HCT116 (cell line): Measurements from ENCODE around the gene KAZN. TPM values are rescaled to one million over a fixed set of nuclear protein-coding genes. Genes with fewer than 3 reads are reported as not detected.
A peak's percentile ranks its signal among the peaks of the same experiment; 100 is the strongest.

Source experiments
- ATAC-seq: fragments of 200-7000 bp; cut with Tn5 transposase; 2 replicates; pipeline ENCODE4 v1.9.1; 2020; ENCODE audit warnings: mild to moderate bottlenecking, moderate library complexity
- BruUV-seq: library from RNA; stranded (reverse); fragments of 400-500 nt; replicated peaks from 2 replicates; lab custom pipeline; 2021; lab: Mats Ljungman, UMichigan
- CTCF ChIA-PET: fragments of 300-600 bp; sonication (Branson Sonifier 250); formaldehyde crosslinking; loops from one replicate; lab custom pipeline; 2021; ENCODE audit warnings: antibody characterized with exemption; lab: Charles Lee
- POLR2A ChIA-PET: fragments of 300-600, 350-600 bp; sonication (Branson Sonifier 250); formaldehyde crosslinking; loops from one replicate; lab custom pipeline; 2021; ENCODE audit warnings: antibody characterized with exemption; lab: Charles Lee
- RAD21 ChIA-PET, 2 experiments: fragments of 300-600 bp; sonication (Branson Sonifier 250); formaldehyde crosslinking; loops; one replicate each; lab custom pipeline; 2023; ENCODE audit warnings: low total read pairs in 2 of 2; ENCODE audit not compliant: uncharacterized antibody in 2 of 2, unreplicated experiment in 2 of 2, low non-redundant PET in 1 of 2; lab: Charles Lee
- DNase-seq: peaks from one replicate; pipeline ENCODE4 v3.0.0-alpha.2; 2010; ENCODE audit warnings: low read depth, low spot score
- H2AFZ ChIP-seq: fragments of 200-600 bp; shearing (Covaris generic), sonication (generic); 2 replicates; pipeline ENCODE4 v1.6.1; 2017; ENCODE audit warnings: low read depth, mixed run types, mixed read lengths, antibody characterized with exemption, low read length; ENCODE audit not compliant: poor library complexity, severe bottlenecking
- H3K27ac ChIP-seq: 2 replicates; pipeline ENCODE4 v1.5.1; 2012; ENCODE audit warnings: low read depth, low read length
- H3K27me3 ChIP-seq: fragments of 200-600 bp; sonication (generic); 2 replicates; pipeline ENCODE4 v1.6.1; 2016; ENCODE audit warnings: mixed run types, low read length, mixed read lengths; ENCODE audit not compliant: insufficient read depth
- H3K36me3 ChIP-seq, 2 experiments: fragments of 200-500 bp in 1 of 2; fragments of 200-600 bp in 1 of 2; sonication (Bioruptor generic) in 1 of 2; sonication (generic) in 1 of 2; 2 replicates each; pipeline versions ENCODE4 v1.5.1 to v1.6.1; 2014 to 2016; ENCODE audit warnings: low read length in 2 of 2, inconsistent platforms in 1 of 2, mixed read lengths in 1 of 2, mixed run types in 1 of 2; ENCODE audit not compliant: insufficient read depth in 2 of 2, control insufficient read depth in 1 of 2
- H3K4me1 ChIP-seq, 2 experiments: fragments of 200-600 bp in 1 of 2; sonication (generic) in 1 of 2; 2 replicates each; pipeline versions ENCODE4 v1.5.1 to v1.6.1; 2012 to 2017; ENCODE audit warnings: low read length in 2 of 2, inconsistent platforms in 1 of 2, mild to moderate bottlenecking in 1 of 2, mixed read lengths in 1 of 2, mixed run types in 1 of 2, moderate library complexity in 1 of 2; ENCODE audit not compliant: insufficient read depth in 2 of 2, control insufficient read depth in 1 of 2
- H3K4me2 ChIP-seq: fragments of 200-600 bp; sonication (generic); 2 replicates; pipeline ENCODE4 v1.6.1; 2017; ENCODE audit warnings: mixed run types, low read length, mixed read lengths
- H3K4me3 ChIP-seq, 2 experiments: fragments of 200-600 bp in 1 of 2; sonication (generic) in 1 of 2; replicated peaks in 1 of 2; 2 replicates each; pipeline ENCODE4 v1.5.1; 2011 to 2016; ENCODE audit warnings: low read length in 2 of 2, control low read depth in 1 of 2, low read depth in 1 of 2, mild to moderate bottlenecking in 1 of 2, mixed read lengths in 1 of 2, mixed run types in 1 of 2
- H3K79me2 ChIP-seq: fragments of 200-600 bp; sonication (generic); 2 replicates; pipeline ENCODE4 v1.6.1; 2017; ENCODE audit warnings: mild to moderate bottlenecking, mixed run types, low read length, moderate library complexity, mixed read lengths; ENCODE audit not compliant: insufficient read depth
- H3K9ac ChIP-seq: fragments of 200-600 bp; sonication (generic); 2 replicates; pipeline ENCODE4 v1.6.1; 2016; ENCODE audit warnings: low read length, mixed read lengths
- H3K9me2 ChIP-seq: fragments of 200-600 bp; sonication (generic), shearing (Covaris generic); 2 replicates; pipeline ENCODE4 v1.6.1; 2017; ENCODE audit warnings: mixed run types, mild to moderate bottlenecking, moderate library complexity; ENCODE audit not compliant: insufficient read depth
- H3K9me3 ChIP-seq, 2 experiments: fragments of 200-500 bp in 1 of 2; fragments of 200-600 bp in 1 of 2; sonication (Bioruptor generic) in 1 of 2; sonication (generic) in 1 of 2; 2 replicates each; pipeline ENCODE4 v1.6.1; 2014 to 2017; ENCODE audit warnings: low read length in 2 of 2, mixed read lengths in 2 of 2, inconsistent platforms in 1 of 2, low read depth in 1 of 2, mild to moderate bottlenecking in 1 of 2, mixed run types in 1 of 2, moderate library complexity in 1 of 2; ENCODE audit not compliant: control insufficient read depth in 1 of 2, insufficient read depth in 1 of 2
- H4K20me1 ChIP-seq: fragments of 200-600 bp; sonication (generic), shearing (Covaris generic); 2 replicates; pipeline ENCODE4 v1.6.1; 2017; ENCODE audit warnings: mixed run types, mild to moderate bottlenecking, moderate library complexity; ENCODE audit not compliant: insufficient read depth
- CBX3 ChIP-seq: IDR thresholded peaks from 2 replicates; pipeline ENCODE4 v1.6.1; 2012; ENCODE audit warnings: low read depth
- CTCF ChIP-seq, 3 experiments: fragments of 200-600 bp in 1 of 3; sonication (generic) in 1 of 3; IDR thresholded peaks in 2 of 3; conservative IDR thresholded peaks in 1 of 3; 2 replicates each; pipeline ENCODE4 v1.5.1; 2012 to 2017; ENCODE audit warnings: low read depth in 2 of 3, low read length in 2 of 3, antibody characterized with exemption in 1 of 3, borderline replicate concordance in 1 of 3, control low read depth in 1 of 3, mild to moderate bottlenecking in 1 of 3, mixed read lengths in 1 of 3, mixed run types in 1 of 3, moderate library complexity in 1 of 3; ENCODE audit not compliant: insufficient read depth in 1 of 3
- EGR1 ChIP-seq: IDR thresholded peaks from 2 replicates; pipeline ENCODE4 v1.6.1; 2012; ENCODE audit warnings: low read depth
- ELF1 ChIP-seq: IDR thresholded peaks from 2 replicates; pipeline ENCODE4 v1.6.1; 2012; ENCODE audit warnings: low read depth, borderline replicate concordance
- EZH2phosphoT487 ChIP-seq: fragments of 200-600 bp; IDR thresholded peaks from 2 replicates; pipeline ENCODE4 v1.6.1; 2018; ENCODE audit warnings: antibody characterized with exemption, borderline replicate concordance
- MAX ChIP-seq: IDR thresholded peaks from 2 replicates; pipeline ENCODE4 v1.6.1; 2012
- POLR2A ChIP-seq: IDR thresholded peaks from 2 replicates; pipeline ENCODE4 v1.7.0; 2011; ENCODE audit warnings: borderline replicate concordance; ENCODE audit not compliant: insufficient read depth, insufficient read length; ENCODE audit errors: extremely low read depth
- RAD21 ChIP-seq: IDR thresholded peaks from 2 replicates; pipeline ENCODE4 v1.6.1; 2012; ENCODE audit warnings: low read depth, mild to moderate bottlenecking
- REST ChIP-seq: IDR thresholded peaks from 2 replicates; pipeline ENCODE4 v1.6.1; 2012; ENCODE audit warnings: low read depth
- SIN3A ChIP-seq: IDR thresholded peaks from 2 replicates; pipeline ENCODE4 v1.6.1; 2012; ENCODE audit warnings: low read depth
- SP1 ChIP-seq: IDR thresholded peaks from 2 replicates; pipeline ENCODE4 v1.6.1; 2012; ENCODE audit warnings: low read depth
- SRF ChIP-seq: IDR thresholded peaks from 2 replicates; pipeline ENCODE4 v1.6.1; 2012; ENCODE audit warnings: low read depth
- YY1 ChIP-seq: IDR thresholded peaks from 2 replicates; pipeline ENCODE4 v1.6.1; 2011; ENCODE audit warnings: low read length, low read depth, moderate library complexity, mild to moderate bottlenecking; ENCODE audit not compliant: insufficient replicate concordance; ENCODE audit errors: extremely low read depth
- ZBTB33 ChIP-seq: IDR thresholded peaks from 2 replicates; pipeline ENCODE4 v1.6.1; 2011; ENCODE audit warnings: mild to moderate bottlenecking, low read length, moderate library complexity; ENCODE audit not compliant: insufficient replicate concordance; ENCODE audit errors: extremely low read depth
- ZFX ChIP-seq: fragments of 450-650 bp; IDR thresholded peaks from 2 replicates; pipeline ENCODE4 v1.6.1; 2017
- ZNF274 ChIP-seq: fragments of 200-500 bp; sonication (Bioruptor generic); IDR thresholded peaks from 2 replicates; pipeline ENCODE4 v1.6.1; 2014; ENCODE audit warnings: mild to moderate bottlenecking, low read depth, low read length, inconsistent platforms
- intact Hi-C: fragments of 100-400 bp; cut with micrococcal nuclease; formaldehyde crosslinking; loops from 2 replicates; pipeline ENCODE4 v1.10.0; 2022
- total RNA-seq: library from RNA; stranded (reverse); gene quantifications from one replicate; pipeline ENCODE4 v1.2.1, GENCODE V29; 2021; ENCODE audit not compliant: unreplicated experiment

KAZN gene
- total RNA-seq, 1 experiment from 2014 or later, result 13.4 TPM

GRCh38 chr1:15128077-15128476, 529.6 kb downstream of the KAZN start (continued):
- no peak for TF ChIP-seq ZBTB33
- no peak for TF ChIP-seq EGR1
- TF ChIP-seq MAX, result no peak
- TF ChIP-seq EZH2phosphoT487, result no peak
- no peak for TF ChIP-seq ZNF274
- TF ChIP-seq ELF1, result no peak
- no peak for TF ChIP-seq SIN3A
- TF ChIP-seq ZFX, result no peak
- no peak for TF ChIP-seq SP1
- TF ChIP-seq POLR2A, result no peak
- TF ChIP-seq, all 23 proteins: peak for 0

- Histone ChIP-seq H3K9ac (no peak overlapping the region), H3K4me2 (no peak overlapping the region), H4K20me1 (no peaks in the 10 kb centered on the region), H3K27me3 (no peaks in the 10 kb centered on the region), H3K9me2 (no peaks in the 10 kb centered on the region), H3K79me2 (no peaks in the 10 kb centered on the region), H3K27ac (no peak overlapping the region; the same call in 1 of the 2 replicates), H3K36me3 (no peaks in the 10 kb centered on the region), H3K4me3 (no peak overlapping the region), H3K9me3 (no peaks in the 10 kb centered on the region), H2AFZ (no peak overlapping the region), H3K4me1 (peaks cover 0 to 6% of the 10 kb centered on the region in 2 experiments; a peak in 1 of 4 replicates)
- no peak for TF ChIP-seq SRF
- TF ChIP-seq CBX3, result no peak
- no peak for TF ChIP-seq SP1
- peak; percentile 92 to 93 (median 92) for TF ChIP-seq CTCF (IDR thresholded peaks at IDR 0.05 in 2 of 3, conservative IDR thresholded peaks at IDR 0.05 in 1 of 3; ENCODE audit: borderline replicate concordance in 1 of 3, insufficient read depth in 1 of 3, low read depth in 2 of 3, low read length in 2 of 3)
- no peak for TF ChIP-seq SIN3A
- TF ChIP-seq ZNF274, result no peak
- peak; percentile 99 for TF ChIP-seq RAD21
- no peak for TF ChIP-seq REST
- TF ChIP-seq YY1, result peak; percentile 52
- ChIA-PET CTCF (interaction anchor here (0.8 to 2.4 kb wide), 26 partner anchors 8 to 371 kb away, joined by 3 to 31 read pairs (median 5); partner anchors contain the start of gene TMEM51), RAD21 (interaction anchor here (0.8 to 1.4 kb wide), 8 partner anchors 11 to 176 kb away, joined by 3 to 15 read pairs (median 5); no protein-coding TSS in a partner anchor), POLR2A (interaction anchor here (1.2 kb wide), 1 partner anchor 11 kb away, joined by 3 read pairs; no protein-coding TSS in a partner anchor)
- ATAC-seq (peak; percentile 99), DNase-seq (peak; percentile 60)
- no TSS peak for BruUV-seq
- intact Hi-C loops, result loop anchor here (1.0 to 5.0 kb wide), 4 partner anchors 74 to 302 kb away; no protein-coding TSS in a partner anchor
Observed at GRCh38 chr1:15128520-15129313, 530.2 kb downstream of the KAZN start.
